ENCODE data around the gene FBXO5. TPM values are rescaled to one million over a fixed set of nuclear protein-coding genes. Genes with fewer than 3 reads are reported as not detected.
"Not testable (repeated sequence)": the region's sequence is repeated elsewhere in the genome, so short reads cannot be mapped to it uniquely, and the experiment has no call there.

The FBXO5 gene
- total RNA-seq, 1 donor from 2014 or later = 4.9 TPM

DNA sequence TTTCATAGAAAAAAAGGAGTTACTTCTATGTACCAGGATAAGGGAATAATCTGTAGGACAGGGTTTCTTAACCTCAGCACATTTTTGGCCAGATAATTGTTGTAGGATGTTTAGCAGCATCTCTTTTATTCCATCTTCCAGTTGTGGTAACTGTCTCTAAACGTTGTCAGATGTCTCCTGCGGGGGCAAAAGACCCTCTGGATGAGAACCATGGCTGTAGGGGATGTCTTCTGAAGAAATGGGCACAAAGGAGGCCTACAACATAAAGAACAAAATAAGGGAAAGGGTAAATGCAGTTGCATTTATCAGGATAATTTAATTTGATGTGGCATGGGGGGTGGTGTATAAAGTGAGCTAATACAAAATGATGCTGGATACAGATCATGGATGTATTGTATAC is 4.1 kb upstream of the FBXO5 start:
- H3K27me3 ChIP-seq = no peaks in the 10 kb centered on the region
- intact Hi-C loops (cut with DNase I) = no loop called here
- H3K4me3 ChIP-seq = no peak overlapping the region
- H3K27ac ChIP-seq = no peak overlapping the region
- no peaks in the 10 kb centered on the region for H3K9me3 ChIP-seq
- peaks cover 20% of the 10 kb centered on the region for H3K4me1 ChIP-seq
- peaks cover 15% of the 10 kb centered on the region for H3K36me3 ChIP-seq
- TF ChIP-seq CTCF (IDR thresholded peaks at IDR 0.05) = no peak
- DNase-seq (no peak), ATAC-seq (no peak)

DNA sequence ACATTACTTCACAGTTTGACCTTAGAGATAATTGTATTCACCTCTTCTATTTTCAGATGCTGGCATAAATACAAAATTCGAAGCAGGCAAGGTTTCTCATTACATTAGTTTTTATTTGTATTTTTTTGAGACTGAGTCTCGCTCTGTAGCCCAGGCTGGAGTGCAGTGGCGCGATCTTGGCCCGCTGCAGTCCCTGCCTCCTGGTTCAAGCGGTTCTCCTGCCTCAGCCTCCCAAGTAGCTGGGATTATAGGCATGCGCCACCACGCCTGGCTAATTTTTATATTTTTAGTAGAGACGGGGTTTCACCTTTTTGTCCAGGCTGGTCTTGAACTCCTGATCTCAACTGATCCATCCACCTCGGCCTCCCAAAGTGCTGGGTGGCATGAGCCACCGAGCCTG is 2.5 kb upstream of the FBXO5 start:
- peak overlapping the region; percentile 95 for H3K27ac ChIP-seq
- DNase-seq; ATAC-seq; H3K9me3 ChIP-seq; H3K27me3 ChIP-seq; intact Hi-C loops (cut with DNase I); H3K36me3 ChIP-seq; H3K4me3 ChIP-seq: not testable (repeated sequence)
- peaks cover 24% of the 10 kb centered on the region for H3K4me1 ChIP-seq

- Histone ChIP-seq H3K27ac (peak overlapping the region; percentile 95), H3K36me3 (no peaks in the 10 kb centered on the region), H3K4me1 (peaks cover 24% of the 10 kb centered on the region), H3K4me3 (peak overlapping the region; percentile 94), H3K27me3 (no peaks in the 10 kb centered on the region), H3K9me3 (no peaks in the 10 kb centered on the region)
- TF ChIP-seq CTCF (IDR thresholded peaks at IDR 0.05) = no peak
- intact Hi-C loops (cut with DNase I) = no loop called here
- DNase-seq = no peak
- no peak for ATAC-seq
These were observed 1.7 kb upstream of the FBXO5 start for GRCh38 chr6:152984513-152984872.

DNA sequence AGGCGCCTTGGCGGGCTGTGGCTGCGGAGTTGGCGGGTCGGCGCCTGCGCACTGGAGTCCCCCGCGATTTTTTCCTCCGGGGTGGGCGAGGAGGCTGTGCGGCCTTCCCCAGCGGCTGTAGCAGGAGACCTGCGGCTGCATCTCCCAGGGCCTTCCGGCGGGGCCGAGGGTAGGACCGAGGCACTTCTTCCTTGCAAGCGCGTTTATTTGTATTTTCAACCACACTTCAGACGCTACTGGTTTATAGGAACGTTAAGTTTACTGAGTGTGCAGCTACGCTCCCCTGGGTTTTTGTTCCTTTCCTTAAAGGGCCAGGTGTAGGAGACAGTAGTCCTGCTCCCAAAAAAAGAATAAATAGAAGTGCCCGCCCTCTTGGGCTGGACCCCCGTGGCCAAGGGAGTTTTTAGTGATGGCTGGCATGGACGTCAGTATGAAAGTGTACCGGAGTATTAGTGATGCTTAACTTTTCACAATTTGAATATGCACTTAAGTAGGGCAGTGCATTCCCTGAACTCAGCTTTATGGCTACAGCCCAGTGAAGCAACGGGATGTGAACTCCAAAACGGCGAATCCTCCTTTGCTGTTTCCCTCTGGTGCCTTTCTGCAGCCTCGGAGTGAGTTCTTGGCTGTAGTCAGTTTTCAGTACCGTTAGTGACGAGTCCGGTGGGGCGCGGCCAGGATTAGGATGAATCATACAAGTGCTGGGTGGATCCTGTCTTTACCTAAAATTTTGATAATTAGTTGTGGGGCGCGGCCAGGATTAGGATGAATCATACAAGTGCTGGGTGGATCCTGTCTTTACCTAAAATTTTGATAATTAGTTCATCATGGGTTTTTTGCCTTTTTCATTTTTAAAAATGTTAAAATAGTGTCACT is 1.0 kb upstream of the FBXO5 start:
- Histone ChIP-seq H3K27me3 (no peaks in the 10 kb centered on the region), H3K36me3 (no peaks in the 10 kb centered on the region), H3K4me1 (peaks cover 24% of the 10 kb centered on the region), H3K4me3 (peak overlapping the region; percentile 94), H3K9me3 (no peaks in the 10 kb centered on the region), H3K27ac (peak overlapping the region; percentile 95)
- intact Hi-C loops (cut with DNase I) = no loop called here
- ATAC-seq = peak; percentile 6
- peak; percentile 74 for DNase-seq
- TF ChIP-seq CTCF (IDR thresholded peaks at IDR 0.05) = no peak

DNA sequence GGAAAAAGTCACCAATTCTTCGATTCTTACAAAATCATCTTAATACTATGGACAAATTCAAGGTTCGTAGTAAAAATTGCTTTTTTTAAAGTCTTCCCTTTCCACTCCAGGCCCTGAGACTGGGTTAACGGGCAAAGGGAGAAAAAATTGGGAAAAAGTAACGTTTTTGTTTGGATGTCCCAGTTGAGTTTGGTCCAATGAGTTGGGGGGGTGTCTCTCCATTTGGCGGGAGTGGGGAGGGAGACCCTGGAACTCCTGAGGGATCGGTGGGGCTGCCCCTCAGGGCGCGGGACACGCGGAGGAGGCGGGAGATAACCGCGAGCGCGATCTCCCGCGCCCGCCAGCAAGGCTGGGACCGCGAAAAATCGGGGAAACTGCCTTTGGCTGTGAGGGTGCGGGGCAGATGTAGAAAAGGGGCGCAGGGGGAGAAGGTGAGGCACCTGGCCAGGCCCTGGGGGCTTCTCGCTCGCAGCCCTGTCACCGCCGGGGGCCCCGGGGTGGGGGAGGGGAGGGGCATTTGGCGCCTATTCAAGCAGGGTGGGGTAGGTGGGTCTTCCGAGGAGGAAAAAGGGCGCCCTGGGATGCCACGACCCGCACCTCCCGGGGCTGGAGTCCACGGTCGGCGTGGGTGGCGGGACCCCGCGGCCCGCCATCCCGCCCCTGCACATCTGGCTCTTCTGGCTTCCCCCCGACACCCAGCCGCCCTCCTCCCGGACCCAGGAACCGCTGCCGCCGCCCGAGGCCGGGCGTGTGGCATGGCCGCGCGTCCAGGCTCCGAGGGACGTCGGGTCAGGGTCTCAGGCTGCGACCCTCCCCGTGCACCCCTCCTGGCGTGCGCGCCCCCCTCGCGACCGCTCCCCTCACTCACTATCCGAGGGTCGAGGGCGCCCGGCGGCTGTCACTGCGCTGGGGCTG is 595 bp downstream of the FBXO5 start:
- intact Hi-C loops (cut with DNase I) = no loop called here
- peak overlapping the region; percentile 94 for H3K4me3 ChIP-seq
- no peak overlapping the region for H3K27ac ChIP-seq
- H3K36me3 ChIP-seq = no peaks in the 10 kb centered on the region
- TF ChIP-seq CTCF (IDR thresholded peaks at IDR 0.05) = no peak
- H3K4me1 ChIP-seq = peaks cover 24% of the 10 kb centered on the region
- H3K27me3 ChIP-seq = no peaks in the 10 kb centered on the region
- ATAC-seq = no peak
- no peaks in the 10 kb centered on the region for H3K9me3 ChIP-seq
- DNase-seq = peak; percentile 63

GRCh38 chr6:152981219-152981618 is 1.6 kb downstream of the FBXO5 start:
- Histone ChIP-seq H3K27ac (no peak overlapping the region), H3K4me3 (no peak overlapping the region), H3K36me3 (no peaks in the 10 kb centered on the region), H3K9me3 (no peaks in the 10 kb centered on the region), H3K27me3 (no peaks in the 10 kb centered on the region), H3K4me1 (peaks cover 24% of the 10 kb centered on the region)
- DNase-seq (no peak), ATAC-seq (no peak)
- TF ChIP-seq CTCF (IDR thresholded peaks at IDR 0.05) = no peak
- intact Hi-C loops (cut with DNase I) = no loop called here

All from upper lobe of right lung (tissue), 1 donor.